Activated CD4-positive, alpha-beta T cell treated with anti-CD3 and anti-CD28 coated beads, Interleukin-2, Interleukin-6, amounts not matched to agents 100 ng/mL and 50 ng/mL, durations not matched to agents 16 hours and 8 hours (primary cell): ENCODE results near the gene ZNF23.

Experiments
- DNase-seq: peaks from one replicate; pipeline ENCODE4 v3.0.0-alpha.2; 2020

Gene ZNF23

DNA sequence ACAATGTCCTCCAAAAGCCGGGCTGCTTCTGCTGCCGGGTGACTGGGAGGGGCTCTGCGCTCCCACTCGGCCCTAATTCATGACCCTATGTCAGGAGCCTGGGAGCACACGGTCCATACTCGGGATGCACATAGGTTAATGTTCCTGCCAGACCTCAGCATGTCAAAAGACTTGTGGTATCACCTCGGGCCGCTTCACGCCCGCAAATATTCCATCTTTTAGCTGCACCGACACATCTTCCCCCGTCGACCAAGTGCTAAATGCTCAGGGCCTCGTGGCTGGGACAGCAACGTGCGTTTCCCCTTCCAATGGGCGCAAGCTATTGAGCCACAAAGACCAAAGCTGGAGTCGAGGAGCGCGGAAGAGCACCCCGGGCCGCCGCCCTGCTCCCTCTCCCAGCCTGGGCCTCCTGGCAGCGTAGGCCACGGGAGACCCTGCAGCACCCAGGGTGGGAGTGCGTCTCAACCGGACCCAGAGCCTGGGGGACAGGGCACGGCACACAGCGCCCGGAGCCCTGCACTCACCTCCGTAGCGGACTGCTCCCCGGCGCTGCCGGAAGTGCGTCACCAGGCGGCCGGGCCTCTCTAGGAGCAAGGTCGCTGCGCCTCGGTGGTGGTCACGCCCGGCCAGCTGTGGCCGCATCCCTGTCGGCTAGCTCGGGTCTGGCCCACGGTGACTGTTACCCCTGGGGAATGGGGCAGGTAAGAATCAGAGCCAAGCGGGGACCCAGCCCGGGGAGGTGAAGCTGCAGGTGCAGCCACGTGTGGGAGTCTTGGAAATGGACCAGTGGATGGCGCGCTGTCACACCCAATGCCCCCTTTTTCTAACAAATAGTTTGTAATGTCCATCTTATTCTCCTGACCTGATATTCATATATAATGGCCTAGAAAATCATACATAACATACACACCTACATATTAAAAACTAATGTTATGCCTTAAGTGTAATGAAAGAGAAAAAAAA, at the start of gene ZNF23:
ZNF23 (minus strand) TSS at position 562 of the 963 bp plus-strand sequence. CDS start 5,451 bp downstream, outside the sequence.
- DNase-seq = peak; percentile 88

DNA sequence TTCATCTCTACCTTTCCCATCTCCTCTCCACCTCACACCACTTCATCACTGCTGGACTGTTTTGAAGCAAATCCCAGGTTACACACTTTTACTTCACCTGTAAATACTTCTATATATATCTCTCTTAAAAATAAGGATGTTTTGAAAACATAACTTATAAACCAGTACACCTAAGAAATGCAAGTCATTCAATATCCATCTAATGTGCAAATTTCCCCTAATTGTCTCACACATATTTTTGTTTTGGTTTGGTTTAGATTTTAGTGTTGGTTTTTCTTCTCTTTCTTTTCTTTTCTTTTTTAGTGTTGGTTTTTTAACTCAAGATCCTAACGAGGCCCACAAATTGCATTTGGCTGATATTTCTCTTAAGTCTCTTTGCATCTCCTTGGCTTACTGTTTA, 45.0 kb upstream of the ZNF23 start:
- no peak for DNase-seq

DNA sequence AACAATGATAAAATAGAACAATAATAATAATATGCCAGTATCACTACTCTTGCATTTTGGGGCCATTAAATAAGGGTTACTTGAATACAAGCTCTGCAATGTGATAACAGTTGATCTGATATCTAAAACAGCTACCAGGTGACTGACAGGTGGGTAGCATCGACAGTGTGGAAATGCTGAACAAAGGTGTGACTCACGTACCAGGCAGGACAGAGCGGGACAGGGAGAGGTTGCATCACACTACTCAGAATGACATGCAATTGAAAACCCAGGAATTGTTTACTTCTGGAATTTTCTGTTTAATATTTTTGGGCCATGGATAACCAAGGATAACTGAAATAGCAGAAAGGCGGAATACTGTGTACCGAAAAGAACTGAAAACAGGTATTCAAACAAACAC, 42.9 kb upstream of the ZNF23 start:
- DNase-seq = no peak

DNA sequence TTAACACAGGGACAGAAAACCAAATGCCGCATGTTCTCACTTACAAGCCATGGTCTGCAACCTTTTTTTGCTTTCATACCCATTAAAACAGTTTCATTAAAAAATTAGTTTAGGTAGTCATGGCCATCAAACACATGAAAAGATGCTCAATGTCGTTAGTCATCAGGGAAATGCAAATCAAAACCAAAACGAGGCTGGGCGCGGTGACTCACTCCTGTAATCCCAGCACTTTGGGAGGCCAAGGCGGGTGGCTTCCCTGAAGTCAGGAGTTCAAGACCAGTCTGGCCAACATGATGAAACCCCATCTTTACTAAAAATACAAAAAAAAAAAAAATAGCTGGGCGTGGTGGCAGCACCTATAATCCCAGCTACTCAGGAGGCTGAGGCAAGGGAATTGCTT, 42.0 kb upstream of the ZNF23 start:
- peak; percentile 5 for DNase-seq

DNA sequence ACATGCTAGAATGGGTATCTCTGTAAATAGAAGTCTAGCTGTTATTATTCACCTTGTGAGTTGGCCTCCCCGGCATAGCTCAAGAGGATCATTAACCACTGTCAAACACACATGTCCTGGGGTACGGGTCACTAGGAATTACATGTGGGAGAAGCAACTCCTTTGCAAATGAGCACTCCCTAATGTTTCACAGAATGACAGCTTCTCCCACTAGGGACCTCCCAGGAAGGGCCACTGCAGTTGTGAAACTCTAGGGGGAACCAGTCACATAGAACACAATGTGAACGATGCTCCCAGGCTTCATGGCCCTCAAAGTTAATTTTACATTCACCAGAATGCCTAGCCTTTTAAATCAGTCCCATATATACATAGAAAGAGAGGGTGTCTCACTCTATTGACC, 39.5 kb upstream of the ZNF23 start:
- no peak for DNase-seq

DNA sequence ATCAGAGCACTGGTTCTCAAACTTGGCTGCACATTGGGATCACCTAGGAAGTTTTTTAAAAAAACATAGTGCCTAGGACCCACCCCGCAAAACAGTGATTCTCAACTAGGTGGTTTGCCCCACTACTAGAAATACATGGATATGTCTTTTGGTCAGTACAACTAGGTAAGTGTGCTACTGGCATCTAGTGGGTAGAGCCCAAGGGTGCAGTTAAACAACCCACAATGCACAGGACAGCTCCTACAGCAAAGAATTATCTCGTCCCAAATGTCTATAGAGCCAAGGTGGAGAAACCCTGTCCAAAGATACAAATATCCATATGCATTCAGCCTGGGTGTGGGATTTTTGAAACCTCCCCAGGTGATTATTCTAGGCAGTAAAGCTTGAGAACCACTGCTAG, 38.9 kb upstream of the ZNF23 start:
- DNase-seq = no peak

DNA sequence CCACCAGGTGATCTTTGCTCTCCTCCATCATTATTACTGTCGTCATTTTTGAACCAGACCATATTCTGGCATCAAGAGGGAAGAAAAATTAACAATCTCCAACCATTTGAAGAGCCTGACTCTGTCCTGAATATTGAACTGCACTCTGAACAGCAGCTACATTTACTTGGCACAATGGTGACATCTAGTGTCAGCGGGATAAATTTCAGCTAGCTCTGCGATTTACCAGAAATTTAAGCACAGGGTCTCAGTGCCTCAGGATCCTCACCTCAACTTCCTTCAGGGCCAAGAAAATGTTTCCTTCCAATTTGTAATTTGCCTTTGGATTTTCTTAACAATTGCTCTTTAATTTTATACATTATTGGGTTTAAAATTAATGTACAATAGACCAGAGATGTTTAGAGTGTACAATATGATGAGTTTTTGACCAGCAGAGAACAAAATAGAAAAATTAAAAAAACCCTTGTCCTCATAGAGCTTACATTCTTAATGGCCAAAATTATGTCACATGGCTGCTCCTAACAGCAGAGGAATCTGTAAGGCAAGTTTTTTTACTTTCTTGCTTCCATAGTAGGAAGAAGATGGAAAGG, 37.8 kb upstream of the ZNF23 start:
- DNase-seq = peak; percentile 65

DNA sequence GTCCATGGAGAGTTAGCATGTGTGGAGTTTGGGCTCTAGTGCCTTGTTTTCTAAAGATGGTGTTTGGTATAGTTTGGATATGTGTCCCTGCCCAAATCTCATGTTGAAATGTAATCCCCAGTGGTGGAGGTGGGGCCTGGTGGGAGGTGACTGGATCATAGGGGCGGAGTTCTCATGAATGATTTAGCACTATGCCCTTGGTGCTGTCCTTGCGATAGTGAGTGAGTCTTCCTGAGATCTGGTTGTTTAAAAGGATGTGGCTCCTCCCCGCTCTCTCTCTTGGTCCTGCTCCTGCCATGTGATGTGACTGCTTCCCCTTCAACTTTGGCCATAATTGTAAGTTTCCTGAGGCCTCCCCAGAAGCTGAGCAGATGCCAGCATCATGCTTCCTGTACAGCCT, 36.0 kb upstream of the ZNF23 start:
- no peak for DNase-seq

DNA sequence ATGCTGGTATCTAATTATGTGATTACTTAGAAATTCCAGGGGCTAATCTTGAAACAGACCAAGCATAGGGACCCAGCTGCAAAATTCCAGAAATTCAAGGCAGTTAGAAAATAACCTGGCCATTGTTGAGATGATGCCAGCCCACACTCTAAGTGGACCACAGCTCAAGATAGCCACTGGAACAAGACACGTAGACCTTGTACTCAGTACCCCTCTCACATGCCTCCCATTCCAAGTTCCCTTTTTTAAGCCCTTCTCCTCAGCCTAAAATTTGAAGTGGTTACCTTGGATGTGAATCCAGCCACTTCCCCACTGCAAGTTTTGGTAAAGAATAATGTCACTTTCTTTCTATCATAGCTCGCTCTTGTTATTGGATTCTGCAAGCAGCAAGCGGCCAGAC, 31.2 kb upstream of the ZNF23 start:
- no peak for DNase-seq

DNA sequence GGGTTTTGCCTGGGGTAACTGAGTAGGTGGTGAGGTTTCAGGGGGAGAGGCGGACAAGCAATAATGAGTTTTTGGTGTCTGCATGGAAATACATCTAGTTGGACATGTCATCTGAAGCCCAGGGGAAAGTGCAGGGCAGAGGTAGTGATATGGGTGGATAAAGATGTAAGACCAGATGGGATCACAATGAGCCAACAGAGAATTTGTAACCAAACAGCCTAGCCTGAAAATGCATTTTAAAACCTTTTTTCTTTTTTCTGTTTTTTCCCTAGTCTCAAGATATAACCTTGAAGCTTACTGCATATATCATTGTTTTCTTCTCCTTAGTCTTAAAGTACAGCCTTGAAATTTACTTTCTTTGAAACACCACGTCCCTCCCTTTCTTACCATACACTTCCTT, 30.7 kb upstream of the ZNF23 start:
- no peak for DNase-seq

DNA sequence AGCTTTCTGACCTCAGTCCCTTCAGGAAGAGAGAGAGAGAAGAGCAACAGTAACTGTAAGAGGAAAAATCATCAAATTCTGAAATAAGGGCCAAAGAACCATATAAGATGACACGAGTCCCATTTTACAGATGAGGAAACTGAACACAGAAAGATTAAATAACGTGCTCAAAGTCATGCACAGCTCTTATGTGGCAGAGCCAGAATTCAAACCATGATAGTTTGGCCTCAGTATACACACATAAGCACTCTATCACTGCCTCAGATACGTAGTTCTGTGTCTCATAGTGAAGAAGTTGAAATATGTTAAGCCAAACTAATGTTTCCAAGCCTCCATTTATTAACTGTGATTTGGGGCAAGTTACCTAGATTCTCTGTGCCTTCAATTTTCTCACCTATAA, 29.0 kb upstream of the ZNF23 start:
- no peak for DNase-seq

DNA sequence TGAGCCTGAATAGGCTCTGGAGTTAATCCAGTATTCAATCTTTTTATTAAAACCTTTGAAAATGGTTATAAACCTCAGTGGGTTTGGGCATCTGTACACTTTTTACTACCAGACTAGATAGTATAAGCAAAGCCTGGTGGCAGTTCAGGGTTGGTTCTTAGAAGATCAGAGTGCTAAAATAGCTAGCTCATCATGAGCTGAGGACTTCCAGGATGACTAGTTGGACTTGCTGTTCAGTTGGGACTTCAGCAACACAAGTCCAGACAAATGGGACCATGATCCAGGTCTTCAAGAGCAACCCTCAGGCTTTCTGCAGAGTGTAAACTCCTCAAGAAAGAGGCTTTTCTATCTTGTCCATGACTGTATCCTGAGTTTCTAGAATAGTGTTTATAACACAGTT, 28.3 kb upstream of the ZNF23 start:
- no peak for DNase-seq

DNA sequence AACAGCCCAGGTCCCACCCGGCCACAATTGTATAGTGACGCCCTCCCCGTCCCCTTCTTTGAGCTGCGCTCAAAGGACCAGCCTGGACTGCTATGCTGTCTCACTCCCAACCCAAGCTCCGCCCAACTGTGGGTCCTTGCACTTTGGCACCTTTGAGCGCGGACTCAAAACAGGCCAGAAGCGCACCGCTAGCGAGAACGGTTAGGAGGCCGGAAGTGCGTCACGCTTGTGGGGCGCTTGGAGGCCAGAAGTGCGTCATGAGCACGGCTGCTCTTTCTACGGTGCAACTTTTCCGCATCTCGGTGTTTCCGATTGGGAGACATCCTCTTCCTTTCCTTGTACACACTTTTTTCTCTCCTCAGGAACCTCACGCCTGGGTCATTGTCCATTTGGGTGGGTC, 27.1 kb upstream of the ZNF23 start, which contains the start of gene ZNF19:
ZNF19 (minus strand) TSS at position 203 of the 400 bp plus-strand sequence. CDS start 7,210 bp downstream, outside the sequence.
- DNase-seq = no peak

DNA sequence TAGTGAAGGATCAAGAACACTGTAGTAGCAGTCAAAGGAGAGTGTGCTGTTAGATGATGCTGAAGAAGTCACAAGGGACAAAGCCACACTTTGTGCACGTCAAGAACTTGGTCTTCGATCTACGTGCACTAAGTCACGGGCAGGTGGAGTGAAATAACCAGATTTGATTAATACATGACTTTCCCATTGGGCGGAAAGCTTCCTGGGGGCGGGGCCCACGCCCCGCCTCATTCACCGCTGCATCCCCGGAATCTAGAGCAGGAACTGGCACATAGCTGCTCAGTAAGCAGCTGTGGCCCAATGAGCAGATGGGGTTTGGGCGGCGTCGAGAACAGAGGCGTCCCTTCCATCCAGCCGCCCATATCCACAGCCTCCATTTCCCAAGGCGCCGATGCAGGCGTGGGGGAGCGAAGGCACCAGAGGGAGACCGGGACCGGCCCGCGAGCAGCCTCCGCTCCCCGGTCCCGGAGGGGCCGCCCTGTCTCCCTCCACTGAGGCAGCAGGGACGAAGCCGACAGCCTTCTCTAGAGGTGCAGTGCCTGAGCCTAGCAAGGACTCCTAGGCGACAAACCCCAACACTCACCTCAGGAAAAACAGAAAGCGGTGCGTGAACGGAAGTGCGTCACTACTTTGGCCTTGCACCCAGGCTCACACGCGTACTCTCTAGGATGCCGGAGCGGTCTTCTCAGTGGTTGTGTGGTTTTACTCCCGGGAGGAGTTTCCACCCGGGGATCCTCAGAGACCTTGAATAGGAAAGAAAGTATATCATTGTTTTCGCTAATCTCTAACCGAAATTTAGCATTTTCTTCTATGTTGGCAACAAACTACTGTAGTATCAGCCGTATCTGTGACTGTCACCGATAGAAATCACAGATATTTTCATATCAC, 22.2 kb upstream of the ZNF23 start:
- DNase-seq = peak; percentile 86

DNA sequence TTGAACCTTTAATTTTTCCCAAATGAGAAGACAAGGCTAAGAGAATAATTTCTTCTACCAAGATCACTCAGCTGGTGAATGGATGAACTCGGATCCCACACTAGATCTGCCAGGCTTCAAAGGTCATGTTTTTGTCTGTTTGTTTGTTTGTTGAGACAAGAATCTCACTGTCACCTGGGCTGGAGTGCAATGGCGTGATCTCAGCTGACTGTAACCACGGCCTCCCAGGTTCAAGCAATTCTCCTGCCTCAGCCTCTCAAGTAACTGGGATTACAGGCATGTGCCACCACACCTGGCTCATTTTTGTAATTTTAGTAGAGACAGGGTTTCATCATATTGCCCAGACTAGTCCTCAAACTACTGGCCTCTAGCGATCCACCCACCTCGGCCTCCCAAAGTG, 20.5 kb upstream of the ZNF23 start:
- no peak for DNase-seq

DNA sequence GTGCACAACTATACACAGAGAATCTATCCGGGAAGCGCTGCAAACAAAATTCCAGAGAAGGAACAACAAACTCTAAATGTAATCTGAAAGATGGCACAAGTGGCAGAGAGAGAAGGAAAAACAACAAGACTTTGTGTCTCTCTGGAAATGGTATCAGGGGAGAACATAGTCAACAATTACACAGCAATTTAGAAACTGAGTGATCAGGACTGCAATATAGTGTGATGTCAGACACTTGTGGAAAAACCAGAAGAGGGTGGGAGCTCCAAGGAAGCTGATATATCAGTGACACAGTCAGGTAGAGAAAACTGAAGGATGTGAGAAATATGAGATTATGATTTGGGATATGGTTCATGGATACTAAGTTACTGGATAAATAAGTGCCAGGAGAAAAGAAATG, 18.9 kb upstream of the ZNF23 start:
- no peak for DNase-seq

DNA sequence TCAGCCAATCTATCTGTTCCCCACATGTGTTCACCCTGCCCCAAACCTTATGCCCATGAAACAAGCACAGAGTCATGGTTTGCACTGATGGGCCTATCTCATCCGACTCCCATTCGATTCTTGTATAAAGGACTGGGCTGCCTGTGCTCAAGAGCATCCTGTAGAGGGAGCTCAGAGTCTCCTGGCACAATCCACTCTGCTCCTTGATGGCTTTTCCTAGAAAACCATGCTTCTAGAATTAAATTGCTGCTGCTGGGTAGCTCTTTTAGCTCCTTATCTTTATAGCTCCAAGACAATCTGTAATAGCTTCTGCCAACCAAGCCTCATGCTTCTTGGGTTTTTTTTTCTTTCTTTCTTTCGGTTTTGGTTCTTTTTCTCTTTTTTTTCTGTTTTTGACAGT, 17.4 kb upstream of the ZNF23 start:
- DNase-seq = peak; percentile 10

DNA sequence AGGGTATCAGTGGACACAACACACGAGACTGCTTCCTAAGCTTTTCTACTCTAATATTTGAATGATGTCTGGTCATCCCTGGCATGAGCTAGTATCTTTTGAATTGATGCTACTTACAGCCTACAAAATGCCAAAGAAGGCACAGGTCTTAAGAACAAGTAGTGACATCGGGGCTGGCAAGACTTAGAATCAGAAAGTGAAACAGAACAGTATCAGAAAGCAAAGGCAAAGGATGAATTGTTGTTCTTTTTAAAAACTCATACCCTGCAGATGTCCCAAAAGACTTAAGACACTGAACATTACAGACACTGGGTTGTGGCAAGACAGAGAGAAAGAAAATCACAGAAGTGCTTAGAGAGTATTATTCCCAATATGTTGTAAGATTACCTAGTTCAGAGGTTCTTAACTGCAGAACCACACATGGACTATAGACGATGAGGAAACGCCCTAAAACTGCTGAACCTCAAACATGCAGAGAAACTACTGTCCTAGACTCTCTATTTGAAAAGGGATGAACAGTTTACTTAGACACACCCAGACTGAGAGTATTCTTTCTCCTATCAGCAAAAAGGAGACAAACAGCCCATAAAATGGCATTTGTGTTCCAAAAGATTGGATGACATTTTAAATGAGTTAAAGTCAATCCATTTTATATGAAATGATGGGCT, 14.5 kb upstream of the ZNF23 start:
- DNase-seq = no peak

DNA sequence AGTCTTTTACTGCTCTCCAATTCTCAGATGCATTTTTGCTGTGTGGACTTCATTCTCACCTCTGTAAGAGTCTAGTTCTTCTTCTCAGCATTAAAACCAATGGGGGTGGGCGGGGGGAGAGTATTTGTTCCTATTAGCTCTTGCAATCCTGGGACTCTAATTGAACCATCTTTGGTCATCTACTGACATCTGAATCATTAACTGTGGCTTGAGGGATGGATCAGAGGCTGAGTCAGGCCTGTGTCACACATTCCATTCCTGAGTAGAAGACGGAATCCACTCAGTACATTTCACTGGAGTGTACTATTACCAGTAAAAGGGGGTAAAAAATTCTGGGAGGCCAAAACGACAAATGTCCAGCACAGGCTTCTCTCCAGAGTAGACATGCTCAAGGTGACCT, 12.8 kb upstream of the ZNF23 start:
- DNase-seq = no peak

DNA sequence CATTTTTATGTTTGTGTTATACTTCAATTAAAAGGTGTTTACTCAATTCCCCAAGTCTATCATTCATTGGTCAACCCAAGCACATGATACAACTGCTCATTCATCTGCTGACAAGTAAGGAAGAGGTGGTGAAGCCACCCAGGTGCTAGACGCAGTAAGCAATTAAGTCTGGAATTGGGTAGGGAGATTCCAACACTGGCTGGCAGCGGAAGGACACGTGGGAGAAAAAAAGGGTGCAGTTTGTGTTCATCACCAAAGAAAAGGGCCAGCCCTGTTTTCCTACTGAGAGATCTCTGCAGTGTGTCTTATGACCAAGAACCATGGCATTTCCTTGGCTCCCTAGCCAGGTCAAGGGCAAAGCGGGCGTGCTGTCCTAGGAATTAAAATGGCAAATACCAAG, 11.8 kb upstream of the ZNF23 start:
- no peak for DNase-seq

DNA sequence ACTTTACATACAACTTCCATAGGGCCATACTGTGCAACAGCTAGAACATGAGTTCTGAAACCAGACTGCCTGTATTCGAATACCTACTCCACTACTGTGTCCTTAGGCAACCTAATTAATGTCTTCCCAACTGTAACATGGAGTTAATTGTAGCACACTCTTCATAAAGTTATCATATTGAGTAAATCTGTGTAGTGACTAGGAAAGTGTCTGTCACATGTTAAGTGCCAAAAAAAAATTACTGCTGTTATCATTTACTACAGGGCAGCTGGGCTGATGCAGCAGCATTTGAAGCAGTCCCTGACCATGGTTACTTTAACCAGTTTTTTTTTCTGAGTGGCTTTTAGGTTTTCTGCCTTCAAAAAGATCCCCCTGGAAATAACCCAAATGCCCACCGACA, 10.9 kb upstream of the ZNF23 start:
- DNase-seq = no peak

DNA sequence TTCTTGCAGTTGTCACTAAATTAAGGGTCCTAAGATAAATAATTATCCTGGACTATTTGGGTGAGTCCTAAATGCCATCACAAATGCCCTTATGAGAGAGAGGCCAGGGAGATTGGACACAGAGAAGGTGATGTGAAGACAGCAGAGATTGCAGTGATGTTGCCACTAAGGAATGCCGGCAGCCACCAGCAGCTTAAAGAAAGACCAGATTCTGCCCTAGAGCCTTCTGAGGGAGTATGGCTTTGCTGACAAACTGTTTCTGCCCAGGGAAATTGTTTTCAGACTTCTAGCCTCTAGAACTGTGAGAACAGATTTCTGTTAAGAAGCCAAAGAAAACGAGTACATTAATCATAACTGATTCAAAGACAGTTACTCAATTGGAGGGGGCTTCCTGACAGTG, 10.0 kb upstream of the ZNF23 start:
- DNase-seq = no peak

DNA sequence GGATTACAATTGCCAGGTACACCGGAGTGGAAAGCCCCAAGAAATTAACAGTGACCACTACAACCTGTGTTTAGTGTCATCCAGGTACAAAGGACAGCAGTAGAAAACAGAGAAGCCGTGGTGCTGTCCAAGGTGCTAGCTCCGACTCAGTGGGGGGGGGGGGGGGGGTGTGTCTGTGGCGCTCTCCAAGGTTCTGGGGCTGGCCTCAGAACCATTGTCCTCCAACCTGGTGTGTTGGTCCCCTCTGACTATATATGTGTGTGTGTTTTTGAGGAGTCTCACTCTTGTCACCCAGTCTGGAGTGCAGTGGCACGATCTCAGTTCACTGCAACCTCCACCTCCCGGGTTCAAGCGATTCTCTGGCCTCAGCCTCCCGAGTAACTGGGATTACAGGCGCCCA, 5.8 kb upstream of the ZNF23 start:
- DNase-seq = peak; percentile 10
